Activated T-cell treated with anti-CD3 and anti-CD28 coated beads, Interleukin-2, amount 50 U/mL, for 4 hours (primary cell): ENCODE measurements around the gene EFHC2. TPM values are rescaled to one million over a fixed set of nuclear protein-coding genes. Genes with fewer than 3 reads are reported as not detected.

Experiments
- ATAC-seq, 2 donors: fragments of 200-7000 bp; cut with Tn5 transposase; one replicate each; pipeline ENCODE4 v1.10.0; 2021
- DNase-seq: peaks from one replicate; pipeline ENCODE4 v3.0.0-alpha.2; 2020
- H3K27me3 Mint-ChIP-seq: one replicate; pipeline ENCODE4 v1.8.0; 2021; ENCODE audit warnings: low read depth, mixed read lengths
- H3K36me3 Mint-ChIP-seq: one replicate; pipeline ENCODE4 v1.8.0; 2022; ENCODE audit warnings: mixed read lengths; ENCODE audit not compliant: insufficient read depth
- H3K4me1 Mint-ChIP-seq: one replicate; pipeline ENCODE4 v1.8.0; 2021; ENCODE audit warnings: low read depth, mixed read lengths
- H3K4me3 Mint-ChIP-seq: one replicate; pipeline ENCODE4 v1.8.0; 2021; ENCODE audit warnings: mild to moderate bottlenecking, moderate library complexity, mixed read lengths
- H3K9me3 Mint-ChIP-seq: one replicate; pipeline ENCODE4 v1.8.0; 2021; ENCODE audit warnings: mixed read lengths
- total RNA-seq, 3 donors: library from RNA; stranded (reverse); gene quantifications; one replicate each; pipeline ENCODE4 v1.2.1, GENCODE V29; 2021

EFHC2 gene, protein sequence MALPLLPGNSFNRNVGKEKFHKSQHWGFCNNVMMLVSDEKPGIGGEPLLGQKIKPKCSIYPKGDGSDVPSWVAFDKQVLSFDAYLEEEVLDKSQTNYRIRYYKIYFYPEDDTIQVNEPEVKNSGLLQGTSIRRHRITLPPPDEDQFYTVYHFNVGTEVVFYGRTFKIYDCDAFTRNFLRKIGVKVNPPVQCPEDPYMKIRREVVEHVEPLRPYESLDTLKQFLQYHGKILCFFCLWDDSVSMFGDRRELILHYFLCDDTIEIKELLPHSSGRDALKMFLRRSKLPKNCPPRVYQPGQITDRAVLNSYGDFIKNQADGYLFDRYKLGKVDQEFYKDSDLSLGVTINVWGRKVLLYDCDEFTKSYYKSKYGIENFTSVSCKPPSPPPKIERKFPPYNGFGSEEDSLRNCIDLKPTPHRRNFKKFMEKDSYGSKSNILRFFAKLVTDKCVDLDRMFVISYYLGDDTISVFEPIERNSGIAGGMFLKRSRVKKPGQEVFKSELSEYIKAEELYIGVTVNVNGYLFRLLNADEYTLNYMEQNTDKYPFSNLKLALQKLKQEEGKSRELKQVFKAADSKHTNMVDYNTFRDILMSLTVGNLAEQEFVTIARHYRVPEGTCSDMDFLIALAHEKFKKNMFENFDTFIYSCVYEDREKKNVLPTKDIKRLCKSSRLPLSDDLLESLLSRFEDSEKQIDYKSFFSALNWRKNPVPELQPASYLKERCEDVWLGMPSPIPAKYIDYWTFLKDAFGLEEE
- total RNA-seq: under 1 TPM in 1 of 3 donors, not detected in 2; 0.11 TPM

DNA sequence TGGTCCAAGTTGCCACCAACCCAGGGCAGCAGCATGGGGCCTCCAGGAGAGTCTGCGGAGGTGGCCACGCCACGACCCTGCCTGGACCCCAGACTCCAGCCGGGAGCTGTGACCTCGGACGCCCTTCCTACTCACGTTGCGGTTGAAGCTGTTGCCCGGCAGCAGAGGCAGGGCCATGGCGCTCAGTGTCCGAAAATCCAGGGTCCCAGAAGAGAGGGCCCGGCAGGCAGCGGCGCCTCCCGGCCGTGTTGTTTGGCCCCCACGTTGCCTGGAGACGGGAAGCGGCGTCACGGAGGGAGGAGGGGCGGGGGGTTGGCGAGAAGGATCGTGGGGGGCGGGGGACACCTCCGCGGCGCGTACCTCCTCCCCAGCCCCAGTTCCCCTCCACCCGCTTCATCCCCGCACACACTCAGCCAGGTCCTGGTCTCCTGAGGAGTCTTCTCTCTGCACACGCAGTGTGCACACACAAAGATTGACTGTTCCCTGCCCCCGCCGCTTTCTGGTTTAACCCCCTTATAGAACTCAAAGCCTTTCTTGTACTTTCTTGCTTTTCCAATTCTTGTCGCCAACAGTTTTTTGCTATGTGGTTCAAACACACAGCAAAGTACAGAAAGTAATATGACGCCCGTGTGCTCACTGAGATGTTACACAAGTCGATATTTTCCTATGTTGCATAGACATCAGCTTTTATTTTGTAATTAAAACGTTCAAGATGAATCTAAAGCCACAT, at the start of gene EFHC2:
TSS of gene EFHC2 (minus strand) at position 261 of the 730 bp plus-strand sequence. CDS start at position 177, 84 bp downstream.
- Mint-ChIP-seq H3K9me3 (no peaks in the 10 kb centered on the region), H3K4me1 (peaks cover 13% of the 10 kb centered on the region), H3K4me3 (peak within 1 kb of the TSS; percentile 87), H3K36me3 (no peaks in the 10 kb centered on the region), H3K27me3 (no peaks in the 10 kb centered on the region)
- ATAC-seq: peak; percentile 58 to 63
- peak; percentile 37 for DNase-seq

DNA sequence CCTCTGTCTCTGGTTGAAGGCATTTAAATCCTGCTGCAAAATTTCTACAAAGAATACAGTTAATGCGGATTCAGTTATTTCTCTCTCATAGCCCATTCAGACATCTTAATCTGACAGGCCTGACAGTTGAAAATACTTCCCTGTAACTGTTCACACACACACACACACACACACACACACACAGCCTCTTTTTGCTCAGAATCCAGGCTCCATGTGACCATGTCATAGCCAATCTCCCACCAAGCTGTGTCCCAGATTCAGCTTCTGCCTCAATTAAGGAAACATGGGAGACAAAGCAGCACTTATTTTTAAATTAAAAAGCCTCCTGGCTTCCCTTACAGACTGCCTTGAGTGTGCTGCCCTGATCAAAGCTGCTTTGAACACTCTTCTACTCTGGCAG, 49.3 kb upstream of the EFHC2 start:
- no peak overlapping the region for H3K4me3 Mint-ChIP-seq
- no peaks in the 10 kb centered on the region for H3K36me3 Mint-ChIP-seq
- H3K27me3 Mint-ChIP-seq: no peaks in the 10 kb centered on the region
- H3K4me1 Mint-ChIP-seq: peaks cover 3% of the 10 kb centered on the region
- H3K9me3 Mint-ChIP-seq: no peaks in the 10 kb centered on the region
- ATAC-seq (no peak), DNase-seq (no peak)

- Mint-ChIP-seq H3K36me3 (no peaks in the 10 kb centered on the region), H3K9me3 (no peaks in the 10 kb centered on the region), H3K27me3 (no peaks in the 10 kb centered on the region), H3K4me3 (no peak overlapping the region), H3K4me1 (no peaks in the 10 kb centered on the region)
- DNase-seq: no peak
- no peak for ATAC-seq
These were observed 41.3 kb upstream of the EFHC2 start for GRCh38 chrX:44384688-44385338.

- no peak overlapping the region for H3K4me3 Mint-ChIP-seq
- H3K36me3 Mint-ChIP-seq: no peaks in the 10 kb centered on the region
- no peaks in the 10 kb centered on the region for H3K9me3 Mint-ChIP-seq
- no peaks in the 10 kb centered on the region for H3K4me1 Mint-ChIP-seq
- H3K27me3 Mint-ChIP-seq: no peaks in the 10 kb centered on the region
- ATAC-seq: no peak
- DNase-seq: no peak
These were observed 39.4 kb upstream of the EFHC2 start for GRCh38 chrX:44382871-44383270.

DNA sequence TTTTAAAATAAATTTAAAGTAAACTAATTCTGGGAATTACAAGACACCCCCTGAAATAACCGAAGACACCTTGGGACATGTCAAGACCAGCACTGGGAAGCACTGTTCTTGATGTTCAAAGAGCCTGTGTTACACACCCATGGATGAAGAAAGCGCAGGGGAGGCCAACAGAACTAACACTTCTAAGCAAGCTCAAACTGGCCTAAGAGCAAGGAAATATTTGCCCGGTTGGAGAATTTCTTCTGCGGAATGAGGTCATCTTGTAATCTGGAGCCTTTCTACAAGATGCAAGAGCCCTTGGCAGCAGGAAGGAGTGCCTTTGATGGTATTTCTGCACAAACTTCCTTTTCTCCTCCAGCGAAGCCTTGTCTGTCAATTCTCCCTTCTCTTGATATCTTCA, 9.3 kb upstream of the EFHC2 start:
- H3K9me3 Mint-ChIP-seq: no peaks in the 10 kb centered on the region
- no peak for DNase-seq
- H3K36me3 Mint-ChIP-seq: no peaks in the 10 kb centered on the region
- no peak for ATAC-seq
- no peaks in the 10 kb centered on the region for H3K27me3 Mint-ChIP-seq
- peaks cover 8% of the 10 kb centered on the region for H3K4me1 Mint-ChIP-seq
- H3K4me3 Mint-ChIP-seq: no peak overlapping the region

DNA sequence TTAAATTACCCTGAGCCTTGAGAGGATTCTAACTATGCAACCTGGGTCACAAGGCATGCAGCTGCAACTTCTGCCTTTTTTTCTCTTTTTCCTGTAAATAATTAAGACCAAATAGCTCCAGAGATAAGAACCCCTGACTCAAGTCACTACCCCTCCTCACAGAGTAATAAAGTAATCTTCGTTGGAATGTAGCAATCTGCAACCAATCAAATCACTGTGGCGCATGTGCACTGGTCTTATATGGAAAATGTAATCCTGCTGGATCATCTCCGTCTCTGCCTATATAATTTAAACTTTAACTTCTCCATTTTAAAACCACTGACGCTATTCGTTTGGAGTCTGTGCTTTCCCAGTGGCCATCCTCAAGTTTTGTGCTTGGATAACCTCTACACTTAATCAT, 6.1 kb upstream of the EFHC2 start:
- ATAC-seq (no peak), DNase-seq (no peak)
- peaks cover 14% of the 10 kb centered on the region for H3K4me1 Mint-ChIP-seq
- H3K36me3 Mint-ChIP-seq: no peaks in the 10 kb centered on the region
- H3K4me3 Mint-ChIP-seq: no peak overlapping the region
- H3K27me3 Mint-ChIP-seq: no peaks in the 10 kb centered on the region
- no peaks in the 10 kb centered on the region for H3K9me3 Mint-ChIP-seq

DNA sequence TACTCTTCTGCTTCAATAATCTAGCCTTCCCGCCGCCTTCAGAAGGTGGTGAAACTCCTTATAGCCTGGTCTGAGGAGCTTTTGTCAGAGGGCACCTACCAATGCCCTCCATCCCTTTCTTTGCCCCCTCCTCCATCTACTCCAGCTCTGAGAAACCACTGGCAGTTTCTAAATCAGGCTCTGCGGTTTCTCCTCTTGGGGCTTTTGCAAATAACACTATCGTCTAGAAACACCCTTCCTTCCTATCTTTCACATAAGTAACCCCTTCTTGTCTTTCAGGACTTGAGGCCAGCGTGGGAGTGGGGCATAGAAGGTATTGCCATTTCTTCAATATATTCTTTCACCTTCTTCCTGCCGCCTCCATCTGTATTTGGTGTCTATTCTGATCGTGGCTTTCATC, 1.2 kb upstream of the EFHC2 start:
- no peaks in the 10 kb centered on the region for H3K36me3 Mint-ChIP-seq
- H3K4me1 Mint-ChIP-seq: peaks cover 13% of the 10 kb centered on the region
- no peaks in the 10 kb centered on the region for H3K27me3 Mint-ChIP-seq
- peak in 1 of 2 donors; percentile 35 for ATAC-seq
- H3K4me3 Mint-ChIP-seq: peak overlapping the region; percentile 87
- H3K9me3 Mint-ChIP-seq: no peaks in the 10 kb centered on the region
- DNase-seq: no peak

GRCh38 chrX:44344194-44344593, 722 bp upstream of the EFHC2 start:
- peaks cover 13% of the 10 kb centered on the region for H3K4me1 Mint-ChIP-seq
- H3K27me3 Mint-ChIP-seq: no peaks in the 10 kb centered on the region
- DNase-seq (peak; percentile 32), ATAC-seq (peak; percentile 86 to 88)
- H3K36me3 Mint-ChIP-seq: no peaks in the 10 kb centered on the region
- H3K9me3 Mint-ChIP-seq: no peaks in the 10 kb centered on the region
- H3K4me3 Mint-ChIP-seq: peak overlapping the region; percentile 87

- DNase-seq (no peak), ATAC-seq (no peak)
- Mint-ChIP-seq H3K36me3 (no peaks in the 10 kb centered on the region), H3K4me1 (peaks cover 13% of the 10 kb centered on the region), H3K4me3 (peak overlapping the region; percentile 87), H3K9me3 (no peaks in the 10 kb centered on the region), H3K27me3 (no peaks in the 10 kb centered on the region)
These were observed 606 bp downstream of the EFHC2 start for GRCh38 chrX:44342866-44343265.

DNA sequence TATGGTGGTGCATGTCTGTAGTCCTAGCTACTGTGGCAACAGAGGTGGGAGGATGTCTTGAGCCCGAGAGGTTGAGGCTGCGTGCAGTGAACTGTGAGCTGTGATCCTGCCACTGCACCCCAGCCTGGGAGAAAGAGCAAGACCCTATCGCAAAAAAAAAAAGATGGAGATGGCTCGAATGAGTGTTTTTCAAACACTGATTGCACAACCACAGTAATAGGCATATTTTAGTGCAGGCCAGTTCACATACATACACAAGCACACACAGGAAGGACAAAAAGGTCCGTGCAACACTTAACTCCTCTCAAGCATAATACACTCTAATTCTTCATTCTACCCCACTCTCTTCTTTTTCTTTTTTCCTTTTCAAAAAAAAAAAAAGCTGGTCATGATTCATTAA, 5.1 kb downstream of the EFHC2 start:
- Mint-ChIP-seq H3K4me3 (no peak overlapping the region), H3K27me3 (no peaks in the 10 kb centered on the region), H3K9me3 (no peaks in the 10 kb centered on the region), H3K4me1 (peaks cover under 1% of the 10 kb centered on the region), H3K36me3 (no peaks in the 10 kb centered on the region)
- ATAC-seq (no peak), DNase-seq (no peak)

- no peak overlapping the region for H3K4me3 Mint-ChIP-seq
- no peaks in the 10 kb centered on the region for H3K36me3 Mint-ChIP-seq
- ATAC-seq: no peak
- DNase-seq: no peak
- H3K27me3 Mint-ChIP-seq: no peaks in the 10 kb centered on the region
- peaks cover 6% of the 10 kb centered on the region for H3K9me3 Mint-ChIP-seq
- peaks cover 27% of the 10 kb centered on the region for H3K4me1 Mint-ChIP-seq
These were observed 11.0 kb downstream of the EFHC2 start for GRCh38 chrX:44332437-44332836.

DNA sequence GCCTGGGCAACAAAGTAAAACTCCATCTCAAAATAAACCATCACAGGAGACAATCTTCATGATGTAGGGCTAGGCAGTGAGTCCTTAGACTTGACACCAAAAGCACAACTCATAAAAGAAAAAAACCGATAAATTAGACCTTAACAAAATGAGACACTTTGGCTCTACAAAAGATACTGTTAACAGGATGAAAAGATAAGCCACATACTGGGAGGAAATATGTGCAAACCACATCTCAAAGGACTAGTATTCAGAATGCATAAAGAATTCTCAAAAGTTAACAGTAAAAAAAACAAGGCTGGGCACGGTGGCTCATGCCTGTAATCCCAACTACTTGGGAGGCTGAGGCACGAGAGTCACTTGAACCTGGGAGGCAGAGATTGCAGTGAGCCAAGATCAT, 13.2 kb downstream of the EFHC2 start:
- no peaks in the 10 kb centered on the region for H3K27me3 Mint-ChIP-seq
- H3K36me3 Mint-ChIP-seq: no peaks in the 10 kb centered on the region
- no peak for DNase-seq
- ATAC-seq: no peak
- H3K9me3 Mint-ChIP-seq: peaks cover 6% of the 10 kb centered on the region
- no peak overlapping the region for H3K4me3 Mint-ChIP-seq
- peaks cover 29% of the 10 kb centered on the region for H3K4me1 Mint-ChIP-seq

- no peaks in the 10 kb centered on the region for H3K9me3 Mint-ChIP-seq
- H3K27me3 Mint-ChIP-seq: no peaks in the 10 kb centered on the region
- no peak for ATAC-seq
- no peak for DNase-seq
- H3K36me3 Mint-ChIP-seq: no peaks in the 10 kb centered on the region
- no peak overlapping the region for H3K4me3 Mint-ChIP-seq
- H3K4me1 Mint-ChIP-seq: peaks cover 20% of the 10 kb centered on the region
These were observed 23.9 kb downstream of the EFHC2 start for GRCh38 chrX:44319550-44319949.

DNA sequence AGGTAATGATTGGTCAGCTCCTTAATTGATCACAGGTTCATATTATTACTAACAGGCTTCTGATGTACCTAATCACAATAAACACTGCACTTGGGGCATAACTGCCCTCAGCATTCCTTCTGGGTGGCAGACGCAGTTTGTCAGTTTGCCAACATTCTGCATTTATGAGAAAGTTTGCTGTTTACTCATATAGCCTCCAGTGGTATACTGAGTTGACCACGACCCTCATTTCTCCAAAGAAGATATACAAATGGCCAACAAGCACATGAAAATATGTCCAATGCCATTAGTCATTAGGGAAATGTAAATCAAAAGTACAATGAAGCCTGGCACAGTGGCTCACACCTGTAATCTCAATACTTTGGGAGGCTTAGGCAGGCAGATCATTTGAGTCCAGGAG, 26.3 kb downstream of the EFHC2 start:
- Mint-ChIP-seq H3K4me3 (no peak overlapping the region), H3K9me3 (no peaks in the 10 kb centered on the region), H3K36me3 (no peaks in the 10 kb centered on the region), H3K4me1 (peaks cover 15% of the 10 kb centered on the region), H3K27me3 (no peaks in the 10 kb centered on the region)
- ATAC-seq (no peak), DNase-seq (no peak)
